ENCODE measurements around the gene B3GNT5.

The B3GNT5 gene

DNA sequence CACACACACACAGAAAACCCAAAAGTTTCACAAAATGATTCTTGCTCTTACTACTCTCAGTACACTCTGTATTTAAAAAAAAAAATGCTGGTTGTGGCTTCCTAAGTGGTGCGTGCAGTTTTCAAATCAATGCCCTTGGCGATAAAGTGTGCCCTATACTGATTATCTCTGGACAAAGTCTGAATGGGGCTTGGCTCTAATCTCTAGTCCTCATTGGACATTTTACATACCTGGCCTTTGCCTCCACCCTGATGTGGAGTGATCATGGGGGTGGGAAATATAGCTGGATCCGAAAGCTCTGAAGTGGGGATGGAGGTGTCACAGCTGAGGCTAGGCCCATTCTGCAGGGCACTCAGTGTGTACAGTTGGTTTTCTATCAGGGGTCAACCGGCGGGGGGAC is 14.1 kb downstream of the B3GNT5 start:
- no peak for DNase-seq

- peak; percentile 25 for DNase-seq
These were observed 15.3 kb downstream of the B3GNT5 start for GRCh38 chr3:183268366-183268765.

DNA sequence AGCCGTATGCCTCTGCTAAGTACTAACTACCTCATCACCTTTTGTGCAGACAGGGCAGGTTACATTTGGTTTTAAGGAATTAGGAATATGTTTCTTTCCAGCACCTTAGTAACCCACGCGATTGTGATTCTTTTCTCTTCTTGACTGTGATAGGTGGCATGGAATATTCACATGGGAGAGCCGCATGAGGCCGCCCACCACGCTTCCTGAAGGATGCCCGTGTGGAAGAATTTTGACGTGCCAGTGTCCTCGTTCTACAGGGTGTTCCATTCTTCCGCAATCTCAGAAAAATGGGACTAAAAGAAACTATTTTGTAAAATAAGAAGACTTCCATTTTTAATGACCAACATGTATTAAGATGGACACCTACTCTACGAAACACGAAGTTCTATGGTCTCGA is 16.3 kb downstream of the B3GNT5 start:
- DNase-seq: no peak

- no peak for DNase-seq
These were observed 17.3 kb downstream of the B3GNT5 start for GRCh38 chr3:183270344-183270743.

GRCh38 chr3:183272142-183272541 is 19.1 kb downstream of the B3GNT5 start:
- DNase-seq: no peak

- no peak for DNase-seq
These were observed 19.7 kb downstream of the B3GNT5 start for GRCh38 chr3:183272791-183273190.

DNA sequence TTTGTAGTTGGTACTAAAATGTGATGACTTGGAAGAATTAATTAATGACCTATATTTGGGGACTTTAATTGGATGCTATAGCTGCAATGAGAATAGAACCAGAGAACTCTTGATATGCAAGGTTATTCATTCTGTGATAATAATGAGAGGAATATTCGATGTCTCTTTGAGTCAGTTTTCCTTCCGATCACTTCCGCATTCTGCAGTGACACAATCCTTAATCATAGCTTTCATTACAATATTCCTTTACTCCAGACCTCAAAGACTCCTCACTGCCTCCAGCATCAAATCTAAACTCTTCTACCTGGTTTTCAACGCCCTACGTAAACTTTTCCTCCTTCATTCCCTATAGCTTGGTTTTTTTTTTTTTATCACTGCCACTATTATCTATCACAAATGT is 21.6 kb downstream of the B3GNT5 start:
- DNase-seq: no peak

DNA sequence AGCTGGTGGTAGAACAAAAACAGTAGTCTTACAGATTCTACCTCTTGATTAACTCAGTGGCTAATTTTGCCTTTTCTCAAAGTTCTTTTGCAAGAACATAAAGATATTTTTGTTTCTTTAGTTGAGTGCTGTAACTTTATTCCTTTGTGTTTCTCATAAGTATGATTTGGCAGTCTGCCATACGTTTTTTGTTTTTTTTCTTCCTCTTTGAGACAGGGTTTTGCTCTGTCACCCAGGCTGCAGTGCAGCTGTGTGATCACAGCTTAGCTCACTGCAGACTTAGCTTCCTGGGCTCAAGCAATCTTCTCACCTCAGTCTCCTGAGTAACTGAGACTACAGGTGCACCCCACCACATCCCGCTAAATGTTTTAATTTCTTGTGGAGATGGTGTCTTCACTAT is 22.4 kb downstream of the B3GNT5 start:
- no peak for DNase-seq

DNA sequence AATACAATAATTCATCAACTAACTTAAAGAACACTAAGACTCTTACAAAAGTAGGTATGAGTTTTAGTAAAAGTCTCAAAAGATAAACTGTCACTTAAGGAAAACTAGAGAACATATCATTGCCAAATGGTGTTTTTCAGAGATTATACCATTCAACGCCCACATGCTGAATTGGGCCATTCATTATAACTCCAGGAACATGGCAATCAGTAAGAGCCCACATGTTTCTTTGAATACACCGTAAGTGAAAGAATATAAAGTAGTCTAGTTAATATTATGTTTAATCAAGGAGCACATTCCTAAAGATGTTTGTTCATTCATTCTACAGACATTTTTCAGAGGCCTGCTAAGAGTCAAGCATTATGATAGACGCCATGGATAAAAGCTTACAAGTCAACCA is 22.9 kb downstream of the B3GNT5 start:
- no peak for DNase-seq

GRCh38 chr3:183277260-183277659 is 24.2 kb downstream of the B3GNT5 start:
- DNase-seq: no peak

GRCh38 chr3:183278479-183279088 is 25.5 kb downstream of the B3GNT5 start:
- no peak for DNase-seq

GRCh38 chr3:183279371-183279770 is 26.3 kb downstream of the B3GNT5 start:
- no peak for DNase-seq

GRCh38 chr3:183281126-183281797 is 28.2 kb downstream of the B3GNT5 start:
- DNase-seq: no peak

GRCh38 chr3:183283886-183284285 is 30.8 kb downstream of the B3GNT5 start:
- DNase-seq: no peak

- DNase-seq: no peak
These were observed 31.5 kb downstream of the B3GNT5 start for GRCh38 chr3:183284570-183284969.

DNA sequence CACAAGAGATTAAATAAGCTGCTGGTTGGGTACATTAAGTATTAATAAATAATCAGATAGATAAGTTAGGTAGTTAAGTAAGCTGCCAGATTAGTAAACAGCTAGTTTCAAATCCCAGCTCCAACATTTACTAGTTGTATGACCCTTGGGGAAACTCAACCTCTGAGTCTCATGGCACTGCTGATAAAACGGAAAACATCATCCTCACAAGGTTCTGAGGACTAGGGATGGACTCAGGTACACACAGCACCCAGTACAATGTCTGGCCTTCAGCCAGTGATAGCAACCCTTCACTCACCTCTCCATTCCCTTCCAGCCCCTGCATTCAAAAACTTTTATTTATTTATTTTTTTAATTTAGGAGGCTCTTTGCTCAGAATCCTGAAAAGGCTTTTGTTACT is 32.3 kb downstream of the B3GNT5 start:
- no peak for DNase-seq

GRCh38 chr3:183285828-183286457 is 32.9 kb downstream of the B3GNT5 start:
- DNase-seq: peak; percentile 95

GRCh38 chr3:183287301-183287971 is 34.4 kb downstream of the B3GNT5 start:
- DNase-seq: no peak

DNA sequence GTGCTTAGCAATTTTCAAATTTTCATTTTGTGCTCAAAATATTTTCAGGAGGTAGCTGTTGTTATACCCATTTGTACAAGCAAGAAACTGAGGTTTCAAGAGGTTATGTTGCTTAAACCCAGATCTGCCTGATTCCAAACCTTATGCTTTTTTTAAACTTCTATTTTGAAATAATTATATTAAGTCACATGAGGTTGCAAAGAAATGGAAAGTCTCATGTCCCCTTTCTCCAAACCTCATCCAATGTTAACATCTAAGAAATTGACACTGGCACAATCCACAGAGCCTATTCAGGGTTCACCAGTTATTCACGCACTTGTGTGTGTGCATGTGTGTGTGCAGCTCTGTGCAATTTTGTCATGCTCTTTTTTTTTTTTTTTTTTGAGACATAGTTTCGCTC is 35.1 kb downstream of the B3GNT5 start:
- no peak for DNase-seq

- DNase-seq: no peak
These were observed 37.2 kb downstream of the B3GNT5 start for GRCh38 chr3:183290216-183290615.

- no peak for DNase-seq
These were observed 38.5 kb downstream of the B3GNT5 start for GRCh38 chr3:183291497-183292031.

- no peak for DNase-seq
These were observed 40.9 kb downstream of the B3GNT5 start for GRCh38 chr3:183293966-183294365.

DNA sequence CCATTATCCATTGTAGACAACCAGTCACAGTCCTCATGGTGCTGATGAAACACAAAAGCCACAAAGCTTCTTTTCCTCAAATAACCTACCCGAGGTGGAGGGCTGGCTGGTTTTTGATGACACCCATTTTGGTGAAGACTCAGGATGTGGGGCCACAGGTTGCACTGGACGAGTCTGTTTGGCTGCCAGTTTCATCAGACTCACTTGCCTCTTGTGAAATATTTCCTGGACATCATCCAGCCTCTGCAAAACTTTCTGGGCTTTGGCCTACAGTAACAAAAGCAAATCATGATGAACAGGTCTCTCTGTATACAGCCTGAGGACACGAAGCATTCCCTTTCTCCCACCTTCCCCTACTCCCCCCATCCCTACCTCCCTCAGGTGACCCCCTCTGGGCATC is 42.2 kb downstream of the B3GNT5 start:
- no peak for DNase-seq

DNA sequence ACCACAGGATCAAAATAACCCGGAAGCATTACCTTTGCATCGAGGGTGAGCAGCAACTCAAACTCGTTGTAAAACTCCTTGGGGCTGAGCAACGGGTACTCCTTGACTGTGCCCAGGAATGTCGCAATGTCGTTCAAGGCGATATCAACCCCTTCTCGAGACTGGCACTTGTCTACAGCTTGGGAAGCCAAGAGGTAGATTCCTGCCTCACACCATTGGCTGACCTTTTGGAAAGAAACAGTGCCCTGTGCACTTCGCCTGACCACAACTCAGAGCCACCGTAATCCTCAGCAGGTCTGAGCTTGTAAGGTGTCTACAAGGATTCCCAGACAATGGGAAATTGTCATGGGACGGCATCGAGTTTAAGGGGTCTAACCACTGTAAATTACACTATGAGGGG is 43.9 kb downstream of the B3GNT5 start:
- DNase-seq: no peak
